ENCODE measurements around the gene LRCH4. TPM values are rescaled to one million over a fixed set of nuclear protein-coding genes. Genes with fewer than 3 reads are reported as not detected.

LRCH4 gene
- polyA plus RNA-seq (2013, experiment 1 of 2): 30.1 TPM
- polyA plus RNA-seq (2013, experiment 2 of 2): 28.3 TPM

GRCh38 chr7:100585511-100586265 lies at the start of gene LRCH4:
Gene LRCH4, minus strand, starts transcription at chr7:100586129. Its CDS starts 29 bp downstream, at chr7:100586100.
- Histone ChIP-seq H3K18ac (ENCODE audit: low read length) (peak within 1 kb of the TSS; percentile 99), H3K36me3 (replicated peaks in 1 of 2; ENCODE audit: control insufficient read depth in 2 of 2, insufficient read depth in 2 of 2, low read length in 2 of 2) (peaks cover 14 to 32% of the 10 kb centered on the region in 2 donors), H2BK120ac (ENCODE audit: low read depth, low read length) (peak within 1 kb of the TSS; percentile 47), H2BK12ac (ENCODE audit: low read length) (no peak within 1 kb of the TSS), H2BK5ac (ENCODE audit: low read length) (peak within 1 kb of the TSS; percentile 91), H3K23ac (ENCODE audit: low read depth, low read length, poor library complexity) (peak within 1 kb of the TSS; percentile 99), H3K27ac (replicated peaks; ENCODE audit: low read length) (peak within 1 kb of the TSS; percentile 88), H3K4me2 (ENCODE audit: insufficient read depth, low read length, poor library complexity, severe bottlenecking) (peak within 1 kb of the TSS; percentile 97), H4K91ac (ENCODE audit: low read depth, low read length, poor library complexity) (no peak within 1 kb of the TSS), H3K9me3 (replicated peaks in 1 of 2; ENCODE audit: control insufficient read depth in 2 of 2, insufficient read depth in 1 of 2, low read depth in 1 of 2, low read length in 2 of 2) (peaks cover 0 to 1% of the 10 kb centered on the region in 2 donors), H3K9ac (ENCODE audit: low read depth, low read length, poor library complexity) (peak within 1 kb of the TSS; percentile 99), H2BK15ac (ENCODE audit: low read length) (peak within 1 kb of the TSS; percentile 86), H3K79me1 (ENCODE audit: low read depth, low read length) (peaks cover 3% of the 10 kb centered on the region), H4K8ac (ENCODE audit: low read depth, low read length) (no peak within 1 kb of the TSS), H3K27me3 (ENCODE audit: control insufficient read depth in 3 of 3, insufficient read depth in 3 of 3, low read depth in 1 of 3, low read length in 3 of 3) (no peaks in the 10 kb centered on the region), H3K4me3 (ENCODE audit: low read length in 2 of 2) (peak within 1 kb of the TSS; percentile 91 to 97), H3K4me1 (ENCODE audit: control insufficient read depth in 2 of 2, insufficient read depth in 1 of 2, low read depth in 1 of 2, low read length in 2 of 2) (peaks cover 25 to 32% of the 10 kb centered on the region in 2 donors), H3K14ac (ENCODE audit: low read length) (peak within 1 kb of the TSS; percentile 85), H2AFZ (ENCODE audit: low read length) (peak within 1 kb of the TSS; percentile 82), H3K4ac (ENCODE audit: low read length) (no peak within 1 kb of the TSS), H2AK5ac (ENCODE audit: low read depth, low read length) (peak within 1 kb of the TSS; percentile 73)
- no peak for DNase-seq (ENCODE audit: low spot score)
- no CpG with 5 or more reads among the region's 61 CpGs for WGBS, 2 donors (ENCODE audit: extremely low coverage in 2 of 2, insufficient read length in 2 of 2, insufficient replicate concordance in 1 of 2)

- H3K23ac ChIP-seq (ENCODE audit: low read depth, low read length, poor library complexity): peak overlapping the region; percentile 87
- peak overlapping the region; percentile 32 for H2BK15ac ChIP-seq (ENCODE audit: low read length)
- H2AFZ ChIP-seq (ENCODE audit: low read length): peak overlapping the region; percentile 99
- peak overlapping the region; percentile 26 for H3K4ac ChIP-seq (ENCODE audit: low read length)
- H2BK120ac ChIP-seq (ENCODE audit: low read depth, low read length): no peak overlapping the region
- no CpG with 5 or more reads among the region's 72 CpGs for whole genome bisulfite sequencing, 2 donors (ENCODE audit: extremely low coverage in 2 of 2, insufficient read length in 2 of 2, insufficient replicate concordance in 1 of 2)
- peak overlapping the region; percentile 11 for H2AK5ac ChIP-seq (ENCODE audit: low read depth, low read length)
- no peak overlapping the region for H3K27ac ChIP-seq (replicated peaks; ENCODE audit: low read length)
- H3K18ac ChIP-seq (ENCODE audit: low read length): peak overlapping the region; percentile 97
- peaks cover 0 to 3% of the 10 kb centered on the region in 2 donors for H3K9me3 ChIP-seq (replicated peaks in 1 of 2; ENCODE audit: control insufficient read depth in 2 of 2, insufficient read depth in 1 of 2, low read depth in 1 of 2, low read length in 2 of 2)
- H3K14ac ChIP-seq (ENCODE audit: low read length): no peak overlapping the region
- no peaks in the 10 kb centered on the region for H3K79me1 ChIP-seq (ENCODE audit: low read depth, low read length)
- peak overlapping the region; percentile 84 for H2BK5ac ChIP-seq (ENCODE audit: low read length)
- H3K9ac ChIP-seq (ENCODE audit: low read depth, low read length, poor library complexity): peak overlapping the region; percentile 91
- peaks cover 2% of the 10 kb centered on the region in 2 donors for H3K4me1 ChIP-seq (ENCODE audit: control insufficient read depth in 2 of 2, insufficient read depth in 1 of 2, low read depth in 1 of 2, low read length in 2 of 2)
- no peak overlapping the region for H4K91ac ChIP-seq (ENCODE audit: low read depth, low read length, poor library complexity)
- H4K8ac ChIP-seq (ENCODE audit: low read depth, low read length): peak overlapping the region; percentile 70
- H3K4me2 ChIP-seq (ENCODE audit: insufficient read depth, low read length, poor library complexity, severe bottlenecking): peak overlapping the region; percentile 95
- H3K36me3 ChIP-seq (replicated peaks in 1 of 2; ENCODE audit: control insufficient read depth in 2 of 2, insufficient read depth in 2 of 2, low read length in 2 of 2): no peaks in the 10 kb centered on the region
- no peak overlapping the region for H2BK12ac ChIP-seq (ENCODE audit: low read length)
- H3K27me3 ChIP-seq (ENCODE audit: control insufficient read depth in 3 of 3, insufficient read depth in 3 of 3, low read depth in 1 of 3, low read length in 3 of 3): peaks cover 0 to 26% (median 25%) of the 10 kb centered on the region in 3 experiments
- DNase-seq (ENCODE audit: low spot score): no peak
- peak overlapping the region; percentile 46 to 77 for H3K4me3 ChIP-seq (ENCODE audit: low read length in 2 of 2)
Observed at GRCh38 chr7:100632951-100633717, 47.2 kb upstream of the LRCH4 start.

GRCh38 chr7:100630066-100630465 lies 44.1 kb upstream of the LRCH4 start:
- WGBS, 2 donors (ENCODE audit: extremely low coverage in 2 of 2, insufficient read length in 2 of 2, insufficient replicate concordance in 1 of 2): no CpG with 5 or more reads among the region's 4 CpGs
- H3K4me1 ChIP-seq (ENCODE audit: control insufficient read depth in 2 of 2, insufficient read depth in 1 of 2, low read depth in 1 of 2, low read length in 2 of 2): peaks cover 4 to 11% of the 10 kb centered on the region in 2 donors
- no peak overlapping the region for H2BK15ac ChIP-seq (ENCODE audit: low read length)
- no peak overlapping the region for H2BK12ac ChIP-seq (ENCODE audit: low read length)
- H3K4ac ChIP-seq (ENCODE audit: low read length): no peak overlapping the region
- H4K8ac ChIP-seq (ENCODE audit: low read depth, low read length): no peak overlapping the region
- H2BK120ac ChIP-seq (ENCODE audit: low read depth, low read length): no peak overlapping the region
- no peak overlapping the region for H2AK5ac ChIP-seq (ENCODE audit: low read depth, low read length)
- no peak overlapping the region for H4K91ac ChIP-seq (ENCODE audit: low read depth, low read length, poor library complexity)
- no peak overlapping the region for H3K4me2 ChIP-seq (ENCODE audit: insufficient read depth, low read length, poor library complexity, severe bottlenecking)
- H3K79me1 ChIP-seq (ENCODE audit: low read depth, low read length): no peaks in the 10 kb centered on the region
- no peak overlapping the region for H3K27ac ChIP-seq (replicated peaks; ENCODE audit: low read length)
- H3K23ac ChIP-seq (ENCODE audit: low read depth, low read length, poor library complexity): no peak overlapping the region
- no peak for DNase-seq (ENCODE audit: low spot score)
- peaks cover 0 to 26% (median 25%) of the 10 kb centered on the region in 3 experiments for H3K27me3 ChIP-seq (ENCODE audit: control insufficient read depth in 3 of 3, insufficient read depth in 3 of 3, low read depth in 1 of 3, low read length in 3 of 3)
- no peak overlapping the region for H3K4me3 ChIP-seq (ENCODE audit: low read length in 2 of 2)
- peaks cover 0 to 3% of the 10 kb centered on the region in 2 donors for H3K9me3 ChIP-seq (replicated peaks in 1 of 2; ENCODE audit: control insufficient read depth in 2 of 2, insufficient read depth in 1 of 2, low read depth in 1 of 2, low read length in 2 of 2)
- H2AFZ ChIP-seq (ENCODE audit: low read length): no peak overlapping the region
- H2BK5ac ChIP-seq (ENCODE audit: low read length): no peak overlapping the region
- H3K18ac ChIP-seq (ENCODE audit: low read length): no peak overlapping the region
- no peak overlapping the region for H3K9ac ChIP-seq (ENCODE audit: low read depth, low read length, poor library complexity)
- H3K14ac ChIP-seq (ENCODE audit: low read length): no peak overlapping the region
- no peaks in the 10 kb centered on the region for H3K36me3 ChIP-seq (replicated peaks in 1 of 2; ENCODE audit: control insufficient read depth in 2 of 2, insufficient read depth in 2 of 2, low read length in 2 of 2)
